Inflammatory macrophage treated with lipopolysaccharide for 4 hours (primary cell): ENCODE results near the gene BCAM.
"Not testable (repeated sequence)": the region's sequence is repeated elsewhere in the genome, so short reads cannot be mapped to it uniquely, and the experiment has no call there.

Source experiments
- DNase-seq: peaks from one replicate; pipeline ENCODE4 v3.0.0-alpha.2; 2020

The BCAM gene

GRCh38 chr19:44851427-44851826, 42.5 kb downstream of the BCAM start:
- no peak for DNase-seq

GRCh38 chr19:44855606-44856005, 46.7 kb downstream of the BCAM start:
- no peak for DNase-seq

- peak; percentile 72 for DNase-seq
Observed at GRCh38 chr19:44856421-44857083, 47.6 kb downstream of the BCAM start.

- DNase-seq: no peak
Observed at GRCh38 chr19:44857837-44858236, 48.9 kb downstream of the BCAM start.

GRCh38 chr19:44861576-44861975, 52.7 kb downstream of the BCAM start:
- DNase-seq: not testable (repeated sequence)

- no peak for DNase-seq
Observed at GRCh38 chr19:44863990-44864389, 55.1 kb downstream of the BCAM start.

GRCh38 chr19:44865196-44865767, 56.4 kb downstream of the BCAM start:
- no peak for DNase-seq

- no peak for DNase-seq
Observed at GRCh38 chr19:44866664-44867063, 57.8 kb downstream of the BCAM start.

- DNase-seq: no peak
Observed at GRCh38 chr19:44867578-44867977, 58.7 kb downstream of the BCAM start.

- peak; percentile 77 for DNase-seq
Observed at GRCh38 chr19:44869733-44870470, 61.0 kb downstream of the BCAM start.
